GM12801 (cell line): Measurements from ENCODE around the gene SHISA7.

ENCODE experiments used
- CTCF ChIP-seq: IDR thresholded peaks from one replicate; pipeline ENCODE4 v1.5.1; 2011; ENCODE audit warnings: control low read depth; ENCODE audit not compliant: insufficient read length; ENCODE audit errors: extremely low read depth

The SHISA7 gene

GRCh38 chr19:55386493-55386971 lies 56.6 kb downstream of the SHISA7 start:
- TF ChIP-seq CTCF: no peak

GRCh38 chr19:55385724-55386492 lies 57.2 kb downstream of the SHISA7 start, which contains the start of gene RPL28:
RPL28 (plus strand) TSS chr19:55385932; CDS start chr19:55386358, 426 bp downstream.
- TF ChIP-seq CTCF: no peak

- TF ChIP-seq CTCF: no peak
Measured at GRCh38 chr19:55384920-55385723, 58.0 kb downstream of the SHISA7 start.

- no peak for TF ChIP-seq CTCF
Measured at GRCh38 chr19:55384131-55384919, 58.8 kb downstream of the SHISA7 start, which contains the start of gene TMEM238. TMEM238 (minus strand) TSS chr19:55384292; CDS start chr19:55384259, 33 bp downstream.

- TF ChIP-seq CTCF: no peak
Measured at GRCh38 chr19:55383279-55384130, 59.6 kb downstream of the SHISA7 start.

GRCh38 chr19:55382522-55383054 lies 60.5 kb downstream of the SHISA7 start:
- TF ChIP-seq CTCF: no peak
